K562 (cell line): Measurements from ENCODE around the gene ADAR. TPM values are rescaled to one million over a fixed set of nuclear protein-coding genes. Genes with fewer than 3 reads are reported as not detected.

ENCODE experiments used
- ARID1B ChIP-seq: fragments of 450-650 bp; IDR thresholded peaks from 2 replicates; pipeline ENCODE4 v1.6.1; 2016; ENCODE audit warnings: antibody characterized with exemption, mild to moderate bottlenecking, inconsistent platforms
- CBFA2T2 ChIP-seq: fragments of 450-650 bp; conservative IDR thresholded peaks from 2 replicates; pipeline ENCODE4 v1.6.1; 2017; ENCODE audit warnings: mild to moderate bottlenecking
- CBX3 ChIP-seq, 2 experiments: IDR thresholded peaks; 1 replicate in 1 of 2; 2 replicates in 1 of 2; pipeline ENCODE4 v1.6.1; 2012; ENCODE audit warnings: inconsistent platforms in 2 of 2, low read length in 2 of 2, borderline replicate concordance in 1 of 2, control low read depth in 1 of 2
- EHMT2 ChIP-seq: fragments of 450-650 bp; IDR thresholded peaks from 2 replicates; pipeline ENCODE4 v1.6.1; 2018; ENCODE audit warnings: antibody characterized with exemption
- FOS ChIP-seq: IDR thresholded peaks from 3 replicates; pipeline ENCODE4 v1.6.1; 2011; ENCODE audit not compliant: insufficient read length; ENCODE audit errors: extremely low read depth
- FOXA1 ChIP-seq: fragments of 450-650 bp; IDR thresholded peaks from 2 replicates; pipeline ENCODE4 v1.6.1; 2016; ENCODE audit warnings: mild to moderate bottlenecking, borderline replicate concordance
- FOXJ2 ChIP-seq: fragments of 200-800 bp; sonication (Bioruptor generic); IDR thresholded peaks from 2 replicates; pipeline ENCODE4 v1.6.1; 2016; ENCODE audit warnings: missing genetic modification characterization, missing compliant biosample characterization
- GATAD2B ChIP-seq: fragments of 450-650 bp; IDR thresholded peaks from 2 replicates; pipeline ENCODE4 v1.6.1; 2017; ENCODE audit warnings: mild to moderate bottlenecking, borderline replicate concordance
- HDGF ChIP-seq: fragments of 450-650 bp; IDR thresholded peaks from 2 replicates; pipeline ENCODE4 v1.6.1; 2016
- HNRNPK ChIP-seq: fragments of 200-400 bp; formaldehyde crosslinking; IDR thresholded peaks from one replicate; pipeline ENCODE4 v1.6.1; 2018; ENCODE audit warnings: mild to moderate bottlenecking, low read depth, low read length; ENCODE audit not compliant: poor library complexity, severe bottlenecking
- IRF2 ChIP-seq: sonication (generic); formaldehyde crosslinking; IDR thresholded peaks from 2 replicates; pipeline ENCODE4 v1.8.1; 2022; ENCODE audit warnings: mild to moderate bottlenecking, missing genetic modification reagents
- KLF13 ChIP-seq: fragments of 450-650 bp; IDR thresholded peaks from 2 replicates; pipeline ENCODE4 v1.6.1; 2016; ENCODE audit warnings: missing genetic modification characterization, low read depth, mild to moderate bottlenecking, missing compliant biosample characterization, moderate library complexity, borderline replicate concordance
- MECOM ChIP-seq: fragments of 250-450 bp; sonication (Bioruptor Pico); IDR thresholded peaks from 2 replicates; pipeline ENCODE4 v1.8.0; 2022; ENCODE audit warnings: inconsistent platforms
- MLLT1 ChIP-seq, 2 experiments: fragments of 450-650 bp; IDR thresholded peaks; 2 replicates each; pipeline ENCODE4 v1.6.1; 2016
- MYNN ChIP-seq, 2 experiments: sonication (generic); formaldehyde crosslinking in 1 of 2; IDR thresholded peaks; 2 replicates each; pipeline versions ENCODE4 v1.5.0 to v1.6.1; 2016 to 2020; ENCODE audit warnings: antibody characterized with exemption in 1 of 2, missing genetic modification reagents in 1 of 2
- POLR2AphosphoS5 ChIP-seq: IDR thresholded peaks from 2 replicates; pipeline ENCODE4 v1.6.1; 2011; ENCODE audit warnings: mild to moderate bottlenecking, low read depth, low read length, moderate library complexity; ENCODE audit not compliant: control insufficient read depth, insufficient read depth
- RBM34 ChIP-seq: fragments of 200-400 bp; formaldehyde crosslinking; IDR thresholded peaks from 2 replicates; pipeline ENCODE4 v1.6.1; 2018; ENCODE audit warnings: low read length, borderline replicate concordance; ENCODE audit not compliant: insufficient read depth
- SMARCA4 ChIP-seq: fragments of 450-650 bp; IDR thresholded peaks from 2 replicates; pipeline ENCODE4 v1.6.1; 2016
- SOX6 ChIP-seq: fragments of 450-650 bp; IDR thresholded peaks from 2 replicates; pipeline ENCODE4 v1.6.1; 2014; ENCODE audit warnings: mild to moderate bottlenecking
- SPI1 ChIP-seq: IDR thresholded peaks from 2 replicates; pipeline ENCODE4 v1.6.1; 2011; ENCODE audit warnings: low read depth, low read length, control low read depth, borderline replicate concordance
- SRSF1 ChIP-seq: fragments of 200-400 bp; formaldehyde crosslinking; IDR thresholded peaks from 2 replicates; pipeline ENCODE4 v1.6.1; 2017; ENCODE audit warnings: mild to moderate bottlenecking, low read depth, low read length, moderate library complexity
- STAT5A ChIP-seq: IDR thresholded peaks from 2 replicates; pipeline ENCODE4 v1.6.1; 2012; ENCODE audit warnings: low read length, inconsistent platforms, borderline replicate concordance
- TAF1 ChIP-seq: IDR thresholded peaks from 2 replicates; pipeline ENCODE4 v1.6.1; 2011; ENCODE audit warnings: mild to moderate bottlenecking, low read length, moderate library complexity; ENCODE audit not compliant: insufficient read depth, control insufficient read depth, severe bottlenecking; ENCODE audit errors: extremely low read depth
- TBL1XR1 ChIP-seq, 2 experiments: IDR thresholded peaks; 2 replicates each; pipeline ENCODE4 v1.6.1; 2012; ENCODE audit warnings: improper control_type of control experiment in 2 of 2, low read length in 2 of 2, mild to moderate bottlenecking in 1 of 2
- TEAD1 ChIP-seq, 2 experiments: fragments of 450-650 bp in 1 of 2; sonication (generic) in 1 of 2; formaldehyde crosslinking; IDR thresholded peaks; 2 replicates each; pipeline versions ENCODE4 v1.4.0 to v1.8.0; 2020 to 2022; ENCODE audit warnings: mild to moderate bottlenecking in 2 of 2, missing genetic modification reagents in 1 of 2
- U2AF2 ChIP-seq: fragments of 200-400 bp; formaldehyde crosslinking; optimal IDR thresholded peaks from 2 replicates; pipeline ENCODE3; 2017; ENCODE audit warnings: low read depth, mild to moderate bottlenecking, low read length
- ZBTB1 ChIP-seq: sonication (generic); formaldehyde crosslinking; IDR thresholded peaks from 2 replicates; pipeline ENCODE4 v1.8.1; 2023; ENCODE audit warnings: missing genetic modification reagents, low read depth, mild to moderate bottlenecking, borderline replicate concordance
- ZBTB8A ChIP-seq: fragments of 450-650 bp; IDR thresholded peaks from 2 replicates; pipeline ENCODE4 v1.6.1; 2018; ENCODE audit warnings: mild to moderate bottlenecking, moderate library complexity; ENCODE audit not compliant: partially characterized antibody
- ZNF277 ChIP-seq: fragments of 250-450 bp; sonication (Bioruptor Pico); IDR thresholded peaks from 2 replicates; pipeline ENCODE4 v1.8.0; 2022; ENCODE audit warnings: inconsistent platforms, mild to moderate bottlenecking, moderate library complexity, borderline replicate concordance
- ZSCAN32 ChIP-seq: fragments of 450-650 bp; formaldehyde crosslinking; IDR thresholded peaks from 2 replicates; pipeline ENCODE4 v1.4.0; 2020; ENCODE audit warnings: mild to moderate bottlenecking, moderate library complexity
- polyA plus RNA-seq, 8 experiments: library from polyadenylated mRNA; depleted of rRNA in 4 of 8; stranded (reverse) in 5 of 8; unstranded in 3 of 8; fragments of >200 nt; fragmentation: Nextera tagmentation in 2 of 8; fragmentation: Illumina TruSeq in 1 of 8; extraction: Ambion mirVana in 2 of 8; extraction: Trizol in 1 of 8; gene quantifications; 2 replicates each; pipeline versions ENCODE4 v1.2.1 to v1.2.3, GENCODE V29; 2011 to 2014; ENCODE audit warnings: inconsistent platforms in 1 of 8, missing spikeins in 1 of 8
- total RNA-seq, 7 experiments: library from RNA; depleted of rRNA in 6 of 7; stranded (reverse); fragments of >200 nt in 6 of 7; fragmentation: Illumina TruSeq in 2 of 7; extraction: Trizol in 2 of 7; gene quantifications; 2 replicates each; pipeline versions ENCODE4 v1.2.1 to v1.2.3, GENCODE V29; 2011 to 2021; ENCODE audit warnings: low replicate concordance in 1 of 7

Gene ADAR
- total and polyA plus RNA-seq, 9 of the 15 experiments (the other 6 are each of a cell fraction or from before 2014, with no cell fraction given), result 30.1 to 123 (median 60.2) TPM

- TF ChIP-seq RBM34 (no peak), MLLT1 (IDR thresholded peaks at IDR 0.05) (no peak), HDGF (no peak), CBX3 (IDR thresholded peaks at IDR 0.05; ENCODE audit: borderline replicate concordance in 1 of 2, low read length in 2 of 2) (no peak), ZBTB8A (no peak), SOX6 (0 out of 2 replicates have a peak, but pooled peaks have one; percentile 26), POLR2AphosphoS5 (no peak), FOXA1 (no peak), SPI1 (peak; percentile 89), TBL1XR1 (IDR thresholded peaks at IDR 0.05; ENCODE audit: low read length in 2 of 2) (no peak), STAT5A (0 out of 2 replicates have a peak, but pooled peaks have one; percentile 21), TEAD1 (CRISPR knock-in tag; IDR thresholded peaks at IDR 0.05) (no peak), ZBTB1 (no peak), EHMT2 (no peak), ARID1B (peak; percentile 75), ZSCAN32 (CRISPR knock-in tag) (no peak), MYNN (IDR thresholded peaks at IDR 0.05) (no peak), MYNN (CRISPR knock-in tag; IDR thresholded peaks at IDR 0.05) (no peak), TAF1 (no peak), SMARCA4 (peak; percentile 48; the same call in 1 of the 2 replicates), ZNF277 (CRISPR knock-in tag) (no peak), U2AF2 (no peak), MECOM (no peak), FOXJ2 (tag) (no peak), CBFA2T2 (peak; percentile 68; the same call in 1 of the 2 replicates), HNRNPK (no peak), IRF2 (no peak), FOS (no peak), GATAD2B (no peak), KLF13 (tag) (no peak), SRSF1 (no peak)
These were observed 14.6 kb downstream of the ADAR start (continued) for GRCh38 chr1:154593390-154593789.
